NB4 (cell line): ENCODE measurements around the gene SNAP47.

Experiments
- DNase-seq: peaks from one replicate; pipeline ENCODE4 v3.0.0; 2010; ENCODE audit warnings: low read depth
- H3K4me3 ChIP-seq: one replicate; pipeline ENCODE4 v1.5.1; 2011; ENCODE audit warnings: mild to moderate bottlenecking, low read depth, low read length, moderate library complexity
- CTCF ChIP-seq: IDR thresholded peaks from one replicate; pipeline ENCODE4 v1.5.1; 2012; ENCODE audit warnings: low read depth, low read length
- MYC ChIP-seq: IDR thresholded peaks from 2 replicates; pipeline ENCODE4 v1.6.1; 2011; ENCODE audit warnings: low read depth, low read length
- POLR2A ChIP-seq: IDR thresholded peaks from 2 replicates; pipeline ENCODE4 v1.6.1; 2011; ENCODE audit warnings: mild to moderate bottlenecking; ENCODE audit not compliant: insufficient read length; ENCODE audit errors: extremely low read depth
- TF ChIP-seq, protein P1 (sequence below): IDR thresholded peaks from 2 replicates; pipeline ENCODE4 v1.6.1; 2011; ENCODE audit warnings: low read depth, low read length

SNAP47 gene

GRCh38 chr1:227771326-227771725 is 36.1 kb downstream of the SNAP47 start:
- no peak for DNase-seq
- TF ChIP-seq, protein P1, sequence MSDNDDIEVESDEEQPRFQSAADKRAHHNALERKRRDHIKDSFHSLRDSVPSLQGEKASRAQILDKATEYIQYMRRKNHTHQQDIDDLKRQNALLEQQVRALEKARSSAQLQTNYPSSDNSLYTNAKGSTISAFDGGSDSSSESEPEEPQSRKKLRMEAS = no peak
- no peak for TF ChIP-seq POLR2A
- TF ChIP-seq MYC = no peak
- no peak for TF ChIP-seq CTCF
- no peak overlapping the region for H3K4me3 ChIP-seq

GRCh38 chr1:227771771-227772170 is 36.5 kb downstream of the SNAP47 start:
- no peak overlapping the region for H3K4me3 ChIP-seq
- no peak for DNase-seq
- TF ChIP-seq, protein P1 = no peak
- TF ChIP-seq POLR2A (no peak), MYC (no peak), CTCF (no peak)

GRCh38 chr1:227773558-227773957 is 38.3 kb downstream of the SNAP47 start:
- no peak for DNase-seq
- TF ChIP-seq POLR2A = no peak
- TF ChIP-seq, protein P1 = no peak
- TF ChIP-seq CTCF = no peak
- no peak for TF ChIP-seq MYC

DNA sequence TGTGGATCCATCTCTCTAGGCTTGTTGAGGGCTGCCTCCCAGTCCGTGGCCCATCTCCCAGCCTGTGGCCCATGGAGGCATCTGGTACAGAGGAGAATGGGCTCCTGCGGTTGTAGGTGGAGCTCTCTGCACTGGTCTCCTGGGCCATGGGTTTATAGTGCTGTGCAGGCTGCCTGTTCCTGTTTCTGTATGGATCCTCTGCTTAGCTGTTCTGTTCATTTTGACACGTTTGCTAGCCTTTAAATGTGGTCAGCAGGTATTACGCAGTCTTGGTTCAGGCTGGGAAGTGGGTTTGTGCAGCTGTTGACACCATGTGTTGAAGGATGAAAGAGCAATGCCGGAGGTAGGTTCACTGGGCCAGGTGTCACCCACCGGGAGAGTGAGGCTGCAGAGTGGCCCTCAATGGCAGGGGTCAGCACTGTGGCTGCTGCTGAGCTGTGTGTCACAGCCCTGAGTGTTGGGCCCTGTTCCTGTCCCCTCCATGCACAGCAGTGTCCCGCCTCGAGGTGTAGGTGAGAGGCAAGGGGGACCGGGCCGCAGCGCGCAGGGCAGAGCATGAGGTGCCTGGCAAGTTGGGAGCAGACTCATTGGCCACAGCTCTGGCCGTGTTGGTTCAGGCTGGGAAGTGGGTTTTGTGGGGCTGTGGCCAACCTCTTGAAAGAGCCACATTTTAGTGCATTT is 39.0 kb downstream of the SNAP47 start:
- no peak overlapping the region for H3K4me3 ChIP-seq
- TF ChIP-seq CTCF (no peak), POLR2A (no peak), MYC (no peak)
- TF ChIP-seq, protein P1 = no peak
- DNase-seq = peak; percentile 32

More at GRCh38 chr1:227773558-227773957, 38.3 kb downstream of the SNAP47 start:
- H3K4me3 ChIP-seq = no peak overlapping the region

- no peak overlapping the region for H3K4me3 ChIP-seq
- no peak for DNase-seq
- no peak for TF ChIP-seq POLR2A
- TF ChIP-seq, protein P1 = no peak
- TF ChIP-seq MYC = no peak
- TF ChIP-seq CTCF = no peak
Observed at GRCh38 chr1:227774821-227775661, 39.8 kb downstream of the SNAP47 start.
